Amygdala (tissue), 56 donors: ENCODE results near the gene NID1.
"Not testable (repeated sequence)": the region's sequence is repeated elsewhere in the genome, so short reads cannot be mapped to it uniquely, and the experiment has no call there.

Experiments used
- DNase-seq, 56 donors: peaks; one replicate each; lab custom pipeline; 2025; lab: John Stamatoyannopoulos, UW

The NID1 gene

GRCh38 chr1:236002025-236002390 lies 62.9 kb downstream of the NID1 start:
- no peak for DNase-seq

- no peak for DNase-seq
Observed at GRCh38 chr1:236000781-236001180, 64.1 kb downstream of the NID1 start.

GRCh38 chr1:235999259-235999925 lies 65.5 kb downstream of the NID1 start:
- DNase-seq, result no peak

DNA sequence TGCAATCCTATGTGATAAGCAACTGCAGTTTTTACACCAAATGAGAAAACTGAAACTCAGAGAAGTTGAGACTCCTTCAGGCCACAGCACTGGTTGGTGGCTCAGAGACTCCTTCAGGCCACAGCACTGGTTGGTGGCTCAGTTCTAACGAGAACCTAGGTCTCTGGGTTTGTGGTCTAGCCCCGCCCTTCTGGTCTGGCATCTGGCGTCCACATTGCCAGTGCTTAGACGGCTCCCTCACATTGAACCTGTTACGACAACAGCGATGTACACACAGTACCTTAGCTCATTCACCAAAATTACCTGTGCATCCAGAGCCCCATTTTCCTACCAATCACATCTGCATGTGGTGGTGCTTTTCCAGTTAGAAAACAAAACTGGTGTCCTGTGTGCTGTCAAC lies 66.1 kb downstream of the NID1 start:
- no peak for DNase-seq

DNA sequence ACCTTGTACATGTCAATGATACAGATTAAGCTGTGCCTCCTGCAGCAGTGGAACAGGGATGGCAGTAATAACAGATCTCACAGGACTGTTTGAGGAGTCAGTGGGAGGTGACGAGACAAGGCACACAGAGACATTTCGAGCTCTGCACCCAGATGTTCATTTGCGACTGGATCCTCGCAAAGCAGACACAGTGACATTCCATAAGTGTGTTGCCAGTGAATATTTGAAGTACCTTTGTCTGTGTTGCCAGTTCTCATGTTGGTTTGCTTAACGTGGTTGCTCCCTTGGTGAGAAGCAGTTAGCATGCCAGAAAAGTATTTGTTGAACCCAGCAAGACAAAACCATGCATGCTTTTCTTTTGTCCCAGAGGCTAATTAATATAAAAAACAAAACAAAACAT lies 67.0 kb downstream of the NID1 start:
- DNase-seq, result no peak

- DNase-seq, result no peak
Observed at GRCh38 chr1:235997049-235997448, 67.8 kb downstream of the NID1 start.

DNA sequence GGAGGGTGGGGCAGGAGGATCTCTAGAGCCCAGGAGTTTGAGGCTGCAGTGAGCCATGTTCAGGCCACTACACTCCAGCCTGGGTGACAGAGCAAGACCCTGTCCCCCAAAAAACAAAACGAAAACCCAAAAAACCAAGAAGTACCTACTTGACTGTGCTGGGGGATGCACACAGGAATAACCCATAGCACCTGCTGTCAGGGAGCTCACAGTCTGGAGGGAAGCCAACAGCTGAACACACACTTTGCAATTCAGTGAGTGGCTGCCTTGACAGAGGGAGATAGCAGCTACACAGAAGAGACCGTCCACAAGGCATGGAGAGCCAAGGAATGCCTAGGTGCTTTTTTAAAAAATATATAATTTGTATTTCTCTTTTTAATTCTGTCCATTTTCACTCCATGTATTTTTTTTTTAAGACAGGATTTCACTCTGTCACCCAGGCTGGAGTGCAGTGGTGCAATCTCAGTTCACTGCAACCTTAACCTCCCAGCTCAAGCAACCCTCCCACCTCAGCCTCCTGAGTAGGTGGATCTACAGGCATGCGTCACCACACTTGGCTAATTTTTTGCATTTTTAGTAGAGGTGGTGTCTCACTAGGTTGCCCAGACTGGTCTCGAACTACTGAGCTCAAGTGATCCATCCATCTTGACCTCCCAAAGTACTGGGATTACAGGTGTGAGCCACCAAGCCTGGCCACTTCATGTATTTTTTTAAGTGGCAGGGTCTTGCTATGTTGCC lies 68.7 kb downstream of the NID1 start:
- no peak for DNase-seq

- no peak for DNase-seq
Observed at GRCh38 chr1:235995511-235995910, 69.4 kb downstream of the NID1 start.

DNA sequence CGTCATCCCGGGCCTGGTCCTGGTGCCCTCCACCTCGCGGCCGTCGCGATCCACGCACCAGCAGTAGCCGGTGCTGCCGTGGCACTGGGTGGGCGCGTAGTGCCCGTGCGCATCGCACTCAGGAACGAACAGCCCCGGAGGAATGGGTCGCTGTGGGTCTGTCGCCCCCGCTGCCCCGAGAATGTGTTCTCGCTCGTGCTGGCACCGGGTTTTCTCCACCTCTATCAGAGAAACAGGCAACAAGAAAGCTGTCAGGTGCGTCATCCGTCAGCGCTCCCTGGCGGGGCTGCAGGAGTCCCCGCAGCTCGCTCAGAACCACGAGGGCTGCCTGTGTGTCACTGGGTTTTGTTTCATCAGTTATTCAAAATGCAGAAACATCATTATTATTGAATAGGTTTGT lies 71.2 kb downstream of the NID1 start:
- DNase-seq, result no peak

DNA sequence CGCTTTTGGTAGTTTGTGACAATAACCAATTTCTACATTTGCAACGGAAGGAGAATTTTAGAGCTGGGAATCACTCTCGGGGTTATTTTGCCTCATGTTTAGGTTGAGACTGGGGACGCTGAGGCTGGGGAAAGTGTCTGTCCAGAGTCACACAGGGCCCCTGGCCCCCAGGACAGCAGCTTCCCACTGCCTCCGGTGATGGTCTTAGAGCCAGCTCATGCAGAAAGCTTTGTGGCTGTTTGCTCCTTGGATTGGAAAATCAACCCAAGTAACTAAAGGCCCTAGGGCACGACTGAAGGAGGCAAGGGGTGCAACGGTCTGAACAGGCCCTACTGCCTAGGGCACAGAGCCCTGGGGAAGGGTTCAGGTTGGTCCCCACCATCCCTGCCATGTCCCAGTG lies 72.0 kb downstream of the NID1 start:
- DNase-seq, result no peak

GRCh38 chr1:235992346-235992745 lies 72.5 kb downstream of the NID1 start:
- no peak for DNase-seq

DNA sequence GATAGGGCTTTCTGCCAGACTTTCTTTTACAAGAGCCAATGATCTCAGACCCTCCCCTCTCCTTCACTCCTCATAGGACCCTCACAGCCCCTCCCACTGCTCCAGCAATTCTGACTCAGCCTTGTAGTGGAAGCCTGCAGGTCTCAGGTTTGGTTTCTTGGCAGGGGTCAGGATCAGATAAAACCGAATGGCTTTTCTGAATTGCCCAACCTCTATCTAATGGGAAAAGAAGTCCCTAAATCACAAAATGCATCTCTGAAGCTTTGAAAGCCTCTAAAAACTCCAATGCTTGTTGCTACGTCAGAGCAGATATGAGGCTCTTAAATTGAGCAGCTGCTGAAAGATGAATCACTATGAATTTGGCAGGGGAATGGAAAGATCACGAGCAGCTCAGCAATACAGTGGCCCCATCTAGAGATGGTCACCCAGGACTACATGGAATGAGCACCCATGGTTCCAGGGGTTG lies 74.5 kb downstream of the NID1 start:
- DNase-seq, result no peak

DNA sequence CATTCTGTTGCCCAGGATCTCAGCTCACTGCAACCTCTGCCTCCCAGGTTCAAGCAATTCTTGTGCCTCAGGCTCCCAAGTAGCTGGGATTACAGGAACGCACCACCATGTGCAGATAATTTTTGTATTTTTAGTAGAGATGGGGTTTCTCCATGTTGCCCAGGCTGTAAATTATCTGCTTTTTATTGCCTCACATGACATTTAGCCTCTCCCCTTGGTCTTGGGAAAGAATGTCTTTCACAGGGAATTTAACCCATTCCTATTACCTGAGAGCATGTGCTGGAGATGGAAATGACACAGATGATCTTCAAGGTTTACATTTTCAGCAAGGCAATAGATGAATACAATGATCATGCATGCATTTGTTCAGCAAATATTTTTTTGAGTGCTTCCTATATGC lies 75.8 kb downstream of the NID1 start:
- DNase-seq, result no peak

DNA sequence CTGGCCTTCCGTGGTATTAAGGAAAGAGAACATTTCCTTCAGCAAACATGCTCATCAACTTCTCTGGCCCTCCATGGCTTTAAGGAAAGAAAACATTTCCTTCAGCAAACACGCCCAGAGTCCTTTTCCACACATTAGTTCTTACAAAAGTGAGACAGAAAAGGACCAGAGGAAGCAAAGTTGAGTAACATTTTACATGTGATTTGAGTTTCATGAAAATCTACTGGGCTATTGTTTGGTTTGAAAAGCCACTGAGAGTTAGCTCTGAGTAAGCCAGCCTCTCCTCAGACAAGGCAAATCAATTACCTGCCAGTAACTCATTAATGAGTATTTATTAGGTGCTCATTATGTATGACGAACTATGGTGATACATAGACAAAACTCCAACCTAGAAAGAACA lies 78.0 kb downstream of the NID1 start:
- no peak for DNase-seq

- DNase-seq, result no peak
Observed at GRCh38 chr1:235984041-235984825, 80.7 kb downstream of the NID1 start.

DNA sequence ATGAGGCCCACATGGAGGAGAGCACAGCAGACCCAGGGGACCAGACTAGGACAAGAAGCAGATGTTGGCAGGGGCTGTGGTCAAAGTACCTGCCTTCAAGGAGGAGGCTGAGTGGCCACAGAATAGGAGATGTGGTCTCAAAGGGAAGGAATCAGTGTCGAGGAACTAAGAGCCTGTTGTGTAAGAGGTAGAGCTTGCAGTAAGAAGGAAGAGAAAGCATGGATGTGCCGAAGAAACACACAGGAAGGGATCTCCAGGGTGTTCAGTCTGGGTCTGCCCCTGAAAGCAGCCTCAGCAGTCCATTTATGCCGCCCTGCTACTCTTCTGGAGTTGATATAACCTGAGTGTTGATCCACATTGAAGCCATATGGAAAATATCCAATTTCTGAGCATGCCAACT lies 83.9 kb downstream of the NID1 start:
- DNase-seq, result no peak

DNA sequence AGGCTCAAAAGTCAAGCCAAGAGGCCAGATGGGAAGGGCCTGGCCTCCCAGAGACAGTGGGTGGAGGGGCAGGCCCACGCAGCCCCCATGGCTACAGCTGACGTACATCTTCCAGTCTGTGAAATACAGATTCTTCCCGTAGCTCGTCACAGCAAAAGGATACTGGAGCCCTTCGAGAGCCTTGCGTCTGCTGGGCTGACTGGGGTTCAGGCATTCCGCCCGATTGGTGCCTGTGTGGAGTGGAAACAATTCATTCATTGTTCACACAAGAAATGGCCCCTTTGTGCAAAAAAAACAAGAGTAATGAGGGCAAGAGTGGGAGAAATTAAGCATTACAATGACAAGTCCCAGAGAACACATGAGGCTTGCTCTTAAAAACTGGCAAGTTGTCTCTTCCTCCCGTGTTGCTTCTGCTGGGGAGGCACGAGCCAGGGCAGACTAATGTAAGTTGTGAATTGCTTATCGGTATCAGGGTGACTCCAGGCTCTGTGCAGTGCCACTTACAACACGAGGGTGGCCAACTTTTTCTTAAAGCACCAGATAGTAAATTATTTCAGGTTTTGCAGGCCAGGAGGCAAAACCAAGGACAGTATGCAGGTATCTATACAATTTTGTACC lies 85.1 kb downstream of the NID1 start:
- peak in 10 of 56 donors; percentile 4 to 49 (median 8) for DNase-seq

DNA sequence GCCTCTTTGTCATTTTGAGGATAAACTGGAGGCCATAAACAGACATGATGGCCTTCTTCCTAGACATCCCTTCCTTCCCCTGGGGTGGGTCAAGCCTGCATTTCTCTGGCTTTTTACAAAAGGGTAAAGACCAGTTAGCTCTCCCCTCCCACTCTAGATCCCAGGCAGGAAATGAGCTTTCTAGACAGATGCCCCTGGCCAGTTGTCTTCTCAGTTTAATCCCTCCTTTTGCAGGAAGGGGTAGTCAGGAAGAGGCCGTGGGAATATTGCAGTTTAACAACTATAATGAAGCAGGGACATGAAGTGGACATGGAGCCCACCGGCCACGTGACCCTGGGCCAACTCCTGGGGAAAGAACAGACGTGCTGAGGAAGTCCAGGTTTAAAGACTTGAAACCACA lies 85.7 kb downstream of the NID1 start:
- no peak for DNase-seq

DNA sequence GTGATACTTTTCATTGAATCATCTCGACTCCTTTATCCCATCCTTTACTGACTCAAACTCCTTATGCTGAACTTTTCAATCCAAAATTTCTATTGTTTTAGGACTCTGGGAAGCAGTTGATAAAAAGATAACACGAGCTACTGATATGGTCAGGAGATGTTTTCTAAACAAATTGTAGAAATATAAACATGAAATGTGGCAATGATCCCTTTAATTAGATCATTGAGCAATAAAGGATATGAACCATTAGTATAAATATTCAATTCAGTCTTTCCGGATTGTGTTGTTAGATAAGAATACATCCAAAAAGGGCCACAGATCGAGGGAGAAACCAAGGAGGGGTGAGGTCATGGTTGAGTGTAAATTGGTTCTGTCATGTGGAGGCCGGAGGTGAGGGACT lies 88.4 kb downstream of the NID1 start:
- DNase-seq, result no peak

DNA sequence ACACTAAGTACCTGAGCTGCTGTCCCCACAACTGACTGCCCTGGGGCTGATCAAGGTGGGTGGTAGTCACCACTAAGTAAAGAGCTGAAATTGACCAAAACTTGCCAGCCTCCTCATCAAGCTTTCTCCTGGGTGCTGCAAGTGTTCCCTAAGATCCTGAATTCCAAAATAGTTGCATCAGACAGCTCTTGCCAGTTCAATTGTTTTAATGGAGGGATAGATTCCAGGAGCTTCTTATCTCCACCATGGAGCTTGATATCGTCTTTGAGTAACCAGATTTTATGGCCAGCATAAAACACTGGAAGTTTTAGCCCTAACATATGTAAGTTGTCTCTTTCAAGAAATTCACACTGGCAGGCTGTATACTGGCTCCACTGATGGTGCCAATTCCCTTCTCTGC lies 90.3 kb downstream of the NID1 start:
- DNase-seq, result no peak

GRCh38 chr1:235972691-235973090 lies 92.2 kb downstream of the NID1 start:
- DNase-seq, result not testable (repeated sequence)
